ENCODE results near the gene OTUD3. TPM values are rescaled to one million over a fixed set of nuclear protein-coding genes. Genes with fewer than 3 reads are reported as not detected.

The OTUD3 gene
- polyA plus RNA-seq, 1 donor from 2014 or later = 2.9 TPM

GRCh38 chr1:19941206-19941568, 59.0 kb downstream of the OTUD3 start:
- peak overlapping the region in 1 of 3 donors; percentile 42 for H3K27ac Mint-ChIP-seq
- peaks cover 0 to 1% (median 0%) of the 10 kb centered on the region in 3 donors for H3K4me1 Mint-ChIP-seq
- H3K27me3 Mint-ChIP-seq = peaks cover 2% of the 10 kb centered on the region
- no peaks in the 10 kb centered on the region for H3K36me3 Mint-ChIP-seq
- H3K4me3 Mint-ChIP-seq = no peak overlapping the region
- H3K9me3 Mint-ChIP-seq = no peaks in the 10 kb centered on the region

DNA sequence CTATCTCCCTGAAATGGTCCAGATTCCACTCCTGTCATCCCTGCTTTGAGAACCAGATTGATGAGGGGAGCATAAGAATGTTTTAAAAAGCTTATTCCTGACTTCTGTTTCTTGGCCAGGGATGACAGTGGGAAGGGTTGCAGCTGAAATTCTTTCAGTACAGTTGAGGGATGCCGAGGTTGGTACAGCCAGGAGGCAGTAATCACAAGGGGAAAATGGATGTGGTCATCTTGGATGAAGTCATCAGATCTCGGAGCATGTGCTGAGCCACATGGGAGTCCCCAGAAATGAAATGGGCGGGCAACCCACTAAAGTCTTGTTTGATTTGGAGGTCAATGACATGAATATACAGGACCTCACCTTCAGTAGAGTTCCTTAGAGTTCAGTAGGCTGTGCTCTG, 59.9 kb downstream of the OTUD3 start:
- Mint-ChIP-seq H3K27me3 (peaks cover 2% of the 10 kb centered on the region), H3K27ac (no peak overlapping the region), H3K4me3 (no peak overlapping the region), H3K36me3 (no peaks in the 10 kb centered on the region), H3K9me3 (no peaks in the 10 kb centered on the region), H3K4me1 (peaks cover 0 to 3% (median 0%) of the 10 kb centered on the region in 3 donors)

DNA sequence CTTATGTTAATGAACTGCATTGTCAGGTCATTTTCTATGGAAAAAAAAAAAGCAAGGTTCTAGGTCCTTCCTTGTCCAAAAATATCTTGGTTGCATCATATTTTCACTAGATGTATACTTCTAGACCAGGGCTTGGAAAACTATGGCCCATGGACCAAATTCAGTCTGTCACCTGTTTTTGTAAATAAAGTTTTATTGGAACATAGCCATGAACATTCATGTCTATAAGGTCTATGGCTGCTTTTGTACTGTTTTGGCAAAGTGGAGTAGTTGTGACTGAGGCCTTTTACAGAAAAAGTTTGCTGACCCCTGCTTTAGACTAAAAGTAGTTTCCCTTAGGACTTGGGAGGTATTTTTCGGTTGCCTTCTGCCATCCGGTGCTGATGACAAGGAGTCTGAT, 60.5 kb downstream of the OTUD3 start:
- H3K4me3 Mint-ChIP-seq = no peak overlapping the region

DNA sequence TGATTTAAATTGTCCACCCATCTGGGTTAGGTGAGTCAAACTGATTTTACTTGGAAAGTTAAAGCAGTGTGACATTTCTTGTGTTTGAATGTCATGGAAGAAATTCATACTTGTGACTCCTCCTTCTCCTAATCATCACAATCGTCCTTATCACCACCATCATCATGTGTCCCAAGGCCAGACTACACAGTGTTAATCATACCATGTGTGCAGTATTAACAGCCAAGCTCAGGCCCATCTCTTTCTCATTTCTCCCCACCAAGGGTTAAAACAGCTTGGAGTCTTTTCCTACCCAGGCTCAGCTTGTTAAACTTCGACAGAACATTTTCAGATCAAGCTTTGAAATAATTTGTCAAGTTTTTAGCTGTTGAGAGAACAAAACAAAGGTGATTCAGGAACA, 63.7 kb downstream of the OTUD3 start:
- peaks cover 15% of the 10 kb centered on the region for H3K27me3 Mint-ChIP-seq
- no peaks in the 10 kb centered on the region for H3K36me3 Mint-ChIP-seq
- H3K9me3 Mint-ChIP-seq = no peaks in the 10 kb centered on the region
- H3K27ac Mint-ChIP-seq = no peak overlapping the region
- peaks cover 0 to 3% (median 0%) of the 10 kb centered on the region in 3 donors for H3K4me1 Mint-ChIP-seq
- H3K4me3 Mint-ChIP-seq = no peak overlapping the region

More for the DNA sequence above, 60.5 kb downstream of the OTUD3 start:
- Mint-ChIP-seq H3K27me3 (peaks cover 2% of the 10 kb centered on the region), H3K9me3 (no peaks in the 10 kb centered on the region), H3K36me3 (no peaks in the 10 kb centered on the region), H3K4me1 (peaks cover 0 to 3% (median 0%) of the 10 kb centered on the region in 3 donors), H3K27ac (no peak overlapping the region)

DNA sequence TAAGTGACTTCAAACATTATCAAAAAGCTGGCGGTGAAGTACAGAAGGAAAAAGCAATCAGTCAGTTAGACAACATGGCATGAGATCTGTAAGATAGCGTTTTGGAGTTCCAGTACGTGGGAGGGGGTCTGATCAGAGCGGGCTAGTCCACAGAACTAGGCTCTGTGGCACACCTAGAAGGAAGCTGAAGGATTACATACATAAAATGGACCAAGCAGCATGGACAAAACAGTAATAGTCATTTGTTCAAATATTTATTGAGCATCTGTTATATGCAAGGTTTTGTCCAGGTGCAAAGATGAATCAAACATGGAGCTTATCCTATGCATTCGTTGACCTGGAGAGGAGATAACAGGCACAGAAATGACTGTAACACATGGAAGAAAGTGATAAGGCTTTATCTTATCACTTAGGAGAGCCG, 64.1 kb downstream of the OTUD3 start:
- no peaks in the 10 kb centered on the region for H3K36me3 Mint-ChIP-seq
- H3K27ac Mint-ChIP-seq = no peak overlapping the region
- H3K4me1 Mint-ChIP-seq = peaks cover 0 to 3% (median 0%) of the 10 kb centered on the region in 3 donors
- no peak overlapping the region for H3K4me3 Mint-ChIP-seq
- H3K27me3 Mint-ChIP-seq = peaks cover 15% of the 10 kb centered on the region
- H3K9me3 Mint-ChIP-seq = no peaks in the 10 kb centered on the region

GRCh38 chr1:19946971-19947370, 64.8 kb downstream of the OTUD3 start:
- Mint-ChIP-seq H3K4me3 (no peak overlapping the region), H3K4me1 (peaks cover 0 to 3% (median 0%) of the 10 kb centered on the region in 3 donors), H3K27me3 (peaks cover 15% of the 10 kb centered on the region), H3K27ac (no peak overlapping the region), H3K9me3 (no peaks in the 10 kb centered on the region), H3K36me3 (no peaks in the 10 kb centered on the region)

GRCh38 chr1:19949016-19949415, 66.8 kb downstream of the OTUD3 start:
- Mint-ChIP-seq H3K27ac (no peak overlapping the region), H3K36me3 (peaks cover 4% of the 10 kb centered on the region), H3K9me3 (peaks cover 2 to 7% (median 7%) of the 10 kb centered on the region in 3 donors), H3K4me1 (peaks cover 0 to 3% (median 0%) of the 10 kb centered on the region in 3 donors), H3K4me3 (no peak overlapping the region), H3K27me3 (peaks cover 17% of the 10 kb centered on the region)

GRCh38 chr1:19954059-19954458, 71.9 kb downstream of the OTUD3 start:
- Mint-ChIP-seq H3K9me3 (peaks cover 8 to 14% (median 11%) of the 10 kb centered on the region in 3 donors), H3K4me1 (no peaks in the 10 kb centered on the region), H3K27me3 (peaks cover 16% of the 10 kb centered on the region), H3K27ac (no peak overlapping the region), H3K4me3 (no peak overlapping the region), H3K36me3 (peaks cover 8% of the 10 kb centered on the region)

DNA sequence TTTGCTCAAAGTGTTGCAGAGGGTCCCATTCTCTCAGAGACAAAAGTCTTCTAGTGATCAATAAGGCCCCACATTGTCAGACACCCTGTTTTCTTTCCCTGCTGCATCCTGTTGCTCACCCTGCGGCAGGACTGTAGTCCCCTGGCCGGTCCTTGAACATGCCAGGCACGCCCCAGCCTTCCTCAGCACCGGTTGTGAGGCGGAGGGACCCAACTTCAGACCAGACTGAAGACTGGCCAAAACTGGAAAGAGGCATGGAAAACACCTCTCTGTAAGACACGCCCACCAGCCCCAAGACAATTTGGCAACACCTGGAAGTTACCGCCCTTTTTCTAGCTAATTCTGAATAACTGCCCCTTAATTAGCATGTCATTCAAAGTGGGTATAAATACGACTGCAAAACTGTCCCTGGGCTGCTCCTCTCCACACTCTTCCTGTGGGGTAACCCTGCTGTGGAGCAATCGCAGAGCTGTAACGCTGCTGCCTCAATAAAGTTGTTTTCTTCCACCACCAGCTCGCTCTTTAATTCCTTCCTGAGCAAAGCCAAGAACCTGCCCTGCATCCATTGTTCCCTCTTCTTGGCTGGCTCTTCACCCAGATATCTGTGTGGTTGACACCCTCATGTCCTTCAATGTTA, 73.5 kb downstream of the OTUD3 start:
- Mint-ChIP-seq H3K27ac (no peak overlapping the region), H3K27me3 (peaks cover 10% of the 10 kb centered on the region), H3K36me3 (peaks cover 8% of the 10 kb centered on the region), H3K9me3 (peaks cover 8 to 14% (median 11%) of the 10 kb centered on the region in 3 donors), H3K4me1 (peaks cover 0 to 2% (median 2%) of the 10 kb centered on the region in 3 donors), H3K4me3 (no peak overlapping the region)

DNA sequence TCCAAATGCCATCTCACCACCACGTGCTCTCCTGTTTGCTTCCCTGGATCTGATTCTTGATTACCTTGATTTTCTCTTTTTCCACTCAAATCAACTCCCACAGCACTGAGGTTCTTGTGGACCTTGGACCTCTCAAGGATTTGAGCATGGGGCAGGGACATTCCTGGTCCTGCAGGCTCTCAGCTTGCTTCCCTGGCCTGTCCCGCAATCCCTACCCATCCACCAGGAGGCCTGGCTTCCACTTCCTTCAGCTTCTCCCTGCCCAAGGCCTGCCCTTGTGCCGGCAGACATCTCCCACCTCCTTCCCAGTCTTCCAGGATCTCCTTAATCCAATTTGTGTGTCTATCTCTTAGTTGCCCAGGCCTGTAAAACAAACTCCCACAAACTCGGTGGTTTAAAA, 75.6 kb downstream of the OTUD3 start:
- H3K9me3 Mint-ChIP-seq = peaks cover 8 to 14% (median 11%) of the 10 kb centered on the region in 3 donors
- peaks cover 10% of the 10 kb centered on the region for H3K36me3 Mint-ChIP-seq
- H3K27ac Mint-ChIP-seq = no peak overlapping the region
- peaks cover 0 to 6% (median 5%) of the 10 kb centered on the region in 3 donors for H3K4me1 Mint-ChIP-seq
- no peak overlapping the region for H3K4me3 Mint-ChIP-seq
- H3K27me3 Mint-ChIP-seq = peaks cover 17% of the 10 kb centered on the region

DNA sequence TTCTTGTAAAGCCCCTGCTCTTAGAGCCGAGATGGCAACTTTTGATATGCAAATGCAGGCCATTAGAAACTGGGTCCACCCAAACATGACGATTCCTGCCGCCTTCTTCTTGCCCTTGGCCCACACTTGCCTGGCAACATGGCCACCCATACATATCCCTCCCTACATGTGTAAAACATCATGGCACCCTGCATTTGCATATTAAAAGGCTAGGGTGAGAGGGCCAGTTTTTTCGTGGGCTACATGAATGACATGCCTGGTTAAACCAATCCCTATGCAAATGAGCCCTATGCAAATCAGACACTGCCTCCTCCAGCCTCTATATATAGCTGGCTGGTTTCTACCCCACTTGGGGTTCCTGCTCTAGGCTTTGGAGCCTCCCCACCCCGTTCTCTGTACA, 78.4 kb downstream of the OTUD3 start:
- H3K36me3 Mint-ChIP-seq = peaks cover 5% of the 10 kb centered on the region
- no peak overlapping the region for H3K27ac Mint-ChIP-seq

More for the DNA sequence above, 78.4 kb downstream of the OTUD3 start:
- no peak overlapping the region for H3K4me3 Mint-ChIP-seq
- peaks cover 15% of the 10 kb centered on the region for H3K27me3 Mint-ChIP-seq
- H3K4me1 Mint-ChIP-seq = peaks cover 0 to 8% (median 8%) of the 10 kb centered on the region in 3 donors
- H3K9me3 Mint-ChIP-seq = peaks cover 0 to 11% (median 6%) of the 10 kb centered on the region in 3 donors

Other genes with a start within 250 kb of the OTUD3 start
- gene NBL1, start 238.1 kb upstream of the OTUD3 start, polyA plus RNA-seq = 0.18 TPM
- gene HTR6, start 217.5 kb upstream of the OTUD3 start, polyA plus RNA-seq = not detected
- gene TMCO4, start 82.5 kb upstream of the OTUD3 start, polyA plus RNA-seq = 21.7 TPM
- gene RNF186, start 67.1 kb upstream of the OTUD3 start, polyA plus RNA-seq = not detected
- not detected for gene PLA2G2E, start 41.2 kb downstream of the OTUD3 start, polyA plus RNA-seq
- gene PLA2G2A, start 97.2 kb downstream of the OTUD3 start, polyA plus RNA-seq = not detected
- not detected for gene PLA2G5, start 187.8 kb downstream of the OTUD3 start, polyA plus RNA-seq
- gene PLA2G2D, start 237.1 kb downstream of the OTUD3 start, polyA plus RNA-seq = 10.1 TPM